NCI-H187 treated with DMSO at 0.1 percent for 48 hours (cell line): ENCODE results near the gene URB1.
"Not testable (repeated sequence)": the region's sequence is repeated elsewhere in the genome, so short reads cannot be mapped to it uniquely, and the experiment has no call there.

ENCODE experiments used
- DNase-seq: peaks from one replicate; lab custom pipeline; 2025; lab: John Stamatoyannopoulos, UW

Gene URB1

GRCh38 chr21:32282992-32283391 lies 109.8 kb downstream of the URB1 start:
- no peak for DNase-seq

- no peak for DNase-seq
Observed at GRCh38 chr21:32281531-32281930, 111.3 kb downstream of the URB1 start.

GRCh38 chr21:32279377-32279680 lies 113.5 kb downstream of the URB1 start:
- no peak for DNase-seq

GRCh38 chr21:32278518-32279376 lies 114.1 kb downstream of the URB1 start, which contains the start of gene MIS18A:
Gene MIS18A (minus strand): TSS chr21:32279049. CDS start chr21:32279014, 35 bp downstream.
- peak; percentile 93 for DNase-seq

- DNase-seq = no peak
Observed at GRCh38 chr21:32278103-32278502, 114.7 kb downstream of the URB1 start.

- DNase-seq = no peak
Observed at GRCh38 chr21:32276671-32277070, 116.1 kb downstream of the URB1 start.

GRCh38 chr21:32270748-32271147 lies 122.1 kb downstream of the URB1 start:
- DNase-seq = no peak

- DNase-seq = not testable (repeated sequence)
Observed at GRCh38 chr21:32265321-32265720, 127.5 kb downstream of the URB1 start.

GRCh38 chr21:32261929-32262328 lies 130.9 kb downstream of the URB1 start:
- DNase-seq = no peak
